GM13977 (cell line): ENCODE data around the gene WDR7.

Source experiments
- DNase-seq: peaks from one replicate; pipeline ENCODE4 v3.0.0; 2012; ENCODE audit warnings: low spot score
- in situ Hi-C: fragments of 300-500 bp; cut with MboI; formaldehyde crosslinking; loops from one replicate; pipeline ENCODE4 v1.12.0; 2022; ENCODE audit warnings: low sequenced_read_pairs, low pct_unique_long_range_greater_than_20kb, mixed read lengths, inconsistent platforms; ENCODE audit not compliant: unreplicated experiment
- TF ChIP-seq, protein P1 (sequence below): IDR thresholded peaks from 2 replicates; pipeline ENCODE4 v1.5.1; 2012; ENCODE audit warnings: mild to moderate bottlenecking, control low read depth; ENCODE audit not compliant: insufficient read depth; ENCODE audit errors: extremely low read depth, missing control alignments

Gene WDR7

DNA sequence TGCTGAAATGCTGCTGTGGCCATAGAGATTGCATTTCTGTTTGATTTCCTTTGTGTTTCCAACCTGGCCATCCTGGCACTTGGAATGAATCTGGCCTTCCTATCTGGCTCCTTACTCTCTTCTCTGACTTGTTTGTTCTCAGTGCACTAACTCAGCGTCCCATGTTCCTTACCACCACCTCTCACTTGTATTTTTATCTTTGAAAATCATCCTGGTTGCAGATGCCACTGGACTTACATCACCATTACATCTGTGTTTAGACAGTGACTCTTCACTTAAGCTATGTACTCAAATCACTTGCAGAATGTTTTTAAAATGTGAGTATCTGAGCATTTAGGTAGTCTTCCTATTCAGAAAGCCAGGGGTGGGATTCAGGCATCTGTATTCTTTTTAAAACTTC, 239.5 kb downstream of the WDR7 start:
- in situ Hi-C loops: no loop called here
- no peak for DNase-seq
- TF ChIP-seq, protein P1, sequence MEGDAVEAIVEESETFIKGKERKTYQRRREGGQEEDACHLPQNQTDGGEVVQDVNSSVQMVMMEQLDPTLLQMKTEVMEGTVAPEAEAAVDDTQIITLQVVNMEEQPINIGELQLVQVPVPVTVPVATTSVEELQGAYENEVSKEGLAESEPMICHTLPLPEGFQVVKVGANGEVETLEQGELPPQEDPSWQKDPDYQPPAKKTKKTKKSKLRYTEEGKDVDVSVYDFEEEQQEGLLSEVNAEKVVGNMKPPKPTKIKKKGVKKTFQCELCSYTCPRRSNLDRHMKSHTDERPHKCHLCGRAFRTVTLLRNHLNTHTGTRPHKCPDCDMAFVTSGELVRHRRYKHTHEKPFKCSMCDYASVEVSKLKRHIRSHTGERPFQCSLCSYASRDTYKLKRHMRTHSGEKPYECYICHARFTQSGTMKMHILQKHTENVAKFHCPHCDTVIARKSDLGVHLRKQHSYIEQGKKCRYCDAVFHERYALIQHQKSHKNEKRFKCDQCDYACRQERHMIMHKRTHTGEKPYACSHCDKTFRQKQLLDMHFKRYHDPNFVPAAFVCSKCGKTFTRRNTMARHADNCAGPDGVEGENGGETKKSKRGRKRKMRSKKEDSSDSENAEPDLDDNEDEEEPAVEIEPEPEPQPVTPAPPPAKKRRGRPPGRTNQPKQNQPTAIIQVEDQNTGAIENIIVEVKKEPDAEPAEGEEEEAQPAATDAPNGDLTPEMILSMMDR: no peak

DNA sequence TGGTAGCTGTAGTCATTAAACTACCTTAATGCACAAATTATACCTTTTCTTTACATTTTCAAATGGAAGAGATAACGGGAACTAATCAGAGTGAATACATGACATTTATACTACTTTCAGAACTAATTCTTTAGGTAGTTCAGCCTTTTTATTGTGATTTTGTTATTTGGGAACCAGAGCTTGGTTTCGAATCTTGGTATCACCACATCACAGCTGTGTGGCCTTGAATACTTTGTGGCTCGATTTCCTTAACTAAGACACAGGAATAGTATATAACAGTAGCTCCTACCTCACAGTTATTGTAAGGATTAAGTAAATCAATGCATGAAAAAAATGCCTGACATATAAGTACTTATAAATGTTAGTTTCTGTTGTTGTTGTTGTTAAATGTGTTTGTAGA, 240.0 kb downstream of the WDR7 start:
- in situ Hi-C loops: no loop called here
- TF ChIP-seq, protein P1: no peak
- no peak for DNase-seq

DNA sequence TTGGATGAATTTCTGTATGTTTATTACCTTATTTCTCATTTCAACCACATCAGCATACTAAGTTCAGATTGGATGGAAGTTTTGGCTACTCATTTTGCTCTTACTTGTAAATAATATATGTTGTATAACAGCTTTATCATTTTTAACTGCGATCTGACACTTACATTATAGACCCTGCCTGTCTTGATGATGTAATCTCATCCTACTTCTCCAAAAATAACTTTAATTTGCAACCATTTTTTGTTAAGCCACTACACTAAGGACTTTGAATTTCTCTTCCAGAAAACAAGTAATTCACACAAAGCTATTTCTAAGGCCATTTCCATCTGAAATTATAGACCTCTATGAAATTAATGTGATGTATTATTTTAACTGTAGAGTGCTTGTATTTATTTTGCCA, 240.7 kb downstream of the WDR7 start:
- in situ Hi-C loops: no loop called here
- no peak for DNase-seq
- TF ChIP-seq, protein P1: no peak

DNA sequence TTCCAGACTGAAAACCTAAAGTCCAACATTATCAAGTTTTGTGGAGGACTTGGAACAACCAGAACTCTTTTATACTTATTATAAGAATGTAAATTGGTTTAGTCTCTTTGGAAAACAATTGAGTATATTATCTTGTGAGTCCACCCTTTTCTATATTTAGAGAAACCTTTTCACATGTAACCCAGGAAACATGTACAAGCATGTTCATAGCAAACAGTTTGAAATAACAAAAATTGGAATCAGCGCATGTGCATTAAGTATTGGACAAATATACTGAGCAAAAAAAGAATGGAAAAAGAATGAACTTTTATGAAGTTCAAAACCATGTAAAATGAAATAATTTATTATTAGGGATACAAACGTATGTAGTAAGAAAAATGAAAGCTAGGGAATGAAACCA, 246.0 kb downstream of the WDR7 start:
- DNase-seq: no peak
- TF ChIP-seq, protein P1: no peak
- in situ Hi-C loops: no loop called here

DNA sequence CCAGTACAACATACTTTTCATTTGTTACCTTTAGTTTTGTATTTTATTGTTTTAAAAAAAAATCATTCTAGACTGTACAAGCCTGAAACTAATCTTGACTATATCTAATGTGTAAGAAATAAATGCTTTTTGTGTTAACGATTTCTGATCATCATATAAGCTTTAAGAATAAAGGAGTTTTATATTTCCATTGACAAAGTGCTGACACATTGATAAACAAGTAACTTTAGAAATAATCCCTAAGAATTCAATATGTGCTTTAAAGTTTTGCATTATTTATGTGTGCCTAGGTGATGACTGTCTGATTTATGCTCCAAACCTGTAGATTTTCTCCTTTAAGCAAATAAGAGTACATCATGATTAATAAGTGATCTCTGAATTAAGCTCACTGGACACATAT, 248.5 kb downstream of the WDR7 start:
- no peak for DNase-seq
- TF ChIP-seq, protein P1: no peak
- in situ Hi-C loops: no loop called here

DNA sequence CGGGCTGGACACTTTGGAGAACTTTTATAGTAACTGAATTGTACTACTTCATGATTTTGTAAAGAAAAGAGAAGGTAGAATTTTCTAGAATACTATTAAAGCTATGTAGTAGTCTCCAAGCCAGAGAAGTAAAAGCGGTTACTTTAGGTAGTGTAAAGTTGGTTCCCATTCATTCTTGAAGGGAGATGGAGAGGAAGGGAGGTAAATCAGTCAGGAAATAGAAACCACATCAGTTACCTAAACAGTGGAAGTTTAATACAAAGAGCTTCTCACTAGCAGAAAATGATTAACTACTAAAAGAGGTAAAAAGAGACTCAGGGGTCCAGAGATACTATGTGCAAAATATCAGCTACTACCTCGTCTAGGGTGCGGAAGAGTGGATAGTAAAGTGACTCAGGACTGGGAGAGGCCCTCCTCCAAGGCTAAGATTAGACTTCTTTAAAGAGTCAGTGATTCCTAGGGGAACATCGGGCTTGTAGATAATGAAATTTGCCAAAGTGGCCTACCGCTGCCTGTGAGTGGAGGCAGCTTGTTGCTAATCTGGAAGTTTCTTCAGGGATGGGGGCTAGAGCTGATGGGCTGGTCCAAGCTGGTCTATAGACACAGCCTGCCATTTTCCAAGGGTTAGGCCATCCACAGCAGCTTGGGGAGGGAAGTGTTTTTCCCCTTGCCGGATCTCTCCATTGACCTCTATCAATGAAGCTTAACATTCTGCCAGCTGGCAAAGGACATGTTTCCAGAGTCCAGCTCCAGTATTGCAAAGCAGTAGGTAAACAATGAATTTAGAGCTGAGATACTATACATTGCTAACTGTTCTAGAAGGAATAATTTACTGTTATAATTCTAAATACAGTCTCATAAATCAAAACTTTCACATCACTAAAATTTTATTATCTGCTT, 249.3 kb downstream of the WDR7 start:
- TF ChIP-seq, protein P1: no peak
- in situ Hi-C loops: no loop called here
- DNase-seq: no peak
